Ishikawa (cell line): Measurements from ENCODE around the gene POLN.

Experiments used
- NFIC ChIP-seq: IDR thresholded peaks from 2 replicates; pipeline ENCODE4 v1.6.1; 2012
- TEAD4 ChIP-seq: IDR thresholded peaks from 2 replicates; pipeline ENCODE4 v1.6.1; 2012
- YY1 ChIP-seq: IDR thresholded peaks from 2 replicates; pipeline ENCODE4 v1.6.1; 2012; ENCODE audit warnings: low read depth

DNA sequence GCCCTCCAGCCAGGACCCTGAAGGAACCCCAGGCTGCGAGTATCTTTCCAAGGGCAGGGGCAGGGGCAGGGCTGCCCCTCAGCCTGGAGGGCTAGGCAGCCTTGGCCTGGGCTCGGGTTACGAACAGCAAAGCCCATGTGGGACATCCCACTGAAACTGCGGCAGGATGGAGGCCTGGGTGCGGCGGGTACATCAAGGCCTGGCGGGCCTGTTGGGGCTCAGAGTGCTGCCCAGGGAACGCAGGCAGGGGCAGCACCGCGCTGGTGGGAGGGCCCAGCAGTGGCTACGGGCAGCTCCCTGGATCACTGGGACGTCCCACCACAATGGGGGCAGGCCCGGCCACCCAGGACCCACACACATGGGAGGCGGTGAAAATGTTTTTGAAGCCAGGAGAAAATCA is 171.9 kb downstream of the POLN start:
- TF ChIP-seq TEAD4 (no peak), NFIC (no peak), YY1 (no peak)
